GM18951 (cell line): ENCODE results near the gene ANKRD27.
A peak's percentile ranks its signal among the peaks of the same experiment; 100 is the strongest.

Experiments used
- POLR2A ChIP-seq: IDR thresholded peaks from 4 replicates; pipeline ENCODE4 v1.6.1; 2011; ENCODE audit warnings: mild to moderate bottlenecking; ENCODE audit not compliant: insufficient read length, insufficient read depth; ENCODE audit errors: extremely low read depth
- in situ Hi-C: fragments of 300-500 bp; cut with MboI; formaldehyde crosslinking; loops from one replicate; pipeline ENCODE4 v1.12.0; 2022; ENCODE audit warnings: low sequenced_read_pairs, mixed read lengths, inconsistent platforms; ENCODE audit not compliant: unreplicated experiment

The ANKRD27 gene

GRCh38 chr19:32580901-32581704 lies 93.9 kb downstream of the ANKRD27 start, which contains the start of gene PDCD5:
Gene PDCD5 (plus strand): TSS chr19:32581190. CDS start chr19:32581262, 72 bp downstream.
- peak; percentile 90 for TF ChIP-seq POLR2A
- in situ Hi-C loops = no loop called here

- in situ Hi-C loops = no loop called here
- no peak for TF ChIP-seq POLR2A
Observed at GRCh38 chr19:32580353-32580900, 94.6 kb downstream of the ANKRD27 start.

GRCh38 chr19:32576790-32577189 lies 98.2 kb downstream of the ANKRD27 start:
- no peak for TF ChIP-seq POLR2A
- in situ Hi-C loops = no loop called here

- in situ Hi-C loops = loop anchor here (25.0 kb wide), 1 partner anchor 1886 kb away; no protein-coding TSS in a partner anchor
- no peak for TF ChIP-seq POLR2A
Observed at GRCh38 chr19:32573492-32573794, 101.5 kb downstream of the ANKRD27 start.

GRCh38 chr19:32572700-32573491 lies 102.1 kb downstream of the ANKRD27 start:
- in situ Hi-C loops = loop anchor here (25.0 kb wide), 1 partner anchor 1886 kb away; no protein-coding TSS in a partner anchor

- in situ Hi-C loops = loop anchor here (25.0 kb wide), 1 partner anchor 1884 kb away; no protein-coding TSS in a partner anchor
Observed at GRCh38 chr19:32571471-32572075, 103.4 kb downstream of the ANKRD27 start.

- in situ Hi-C loops = loop anchor here (25.0 kb wide), 1 partner anchor 1883 kb away; no protein-coding TSS in a partner anchor
- no peak for TF ChIP-seq POLR2A
Observed at GRCh38 chr19:32570081-32570785, 104.7 kb downstream of the ANKRD27 start.

GRCh38 chr19:32567486-32567885 lies 107.5 kb downstream of the ANKRD27 start:
- TF ChIP-seq POLR2A = no peak
- in situ Hi-C loops = loop anchor here (10.0 to 25.0 kb wide), 2 partner anchors 223 to 1880 kb away; partner anchors contain the start of gene ZNF507

- TF ChIP-seq POLR2A = no peak
- in situ Hi-C loops = loop anchor here (10.0 to 25.0 kb wide), 2 partner anchors 222 to 1879 kb away; partner anchors contain the start of gene ZNF507
Observed at GRCh38 chr19:32566246-32566830, 108.6 kb downstream of the ANKRD27 start.

- TF ChIP-seq POLR2A = no peak
- in situ Hi-C loops = loop anchor here (10.0 to 25.0 kb wide), 2 partner anchors 219 to 1876 kb away; partner anchors contain the start of gene ZNF507
Observed at GRCh38 chr19:32563761-32564160, 111.2 kb downstream of the ANKRD27 start.

- TF ChIP-seq POLR2A = no peak
- in situ Hi-C loops = loop anchor here (25.0 kb wide), 1 partner anchor 1871 kb away; no protein-coding TSS in a partner anchor
Observed at GRCh38 chr19:32558607-32559228, 116.3 kb downstream of the ANKRD27 start.
